ENCODE results near the gene MACROH2A2. TPM values are rescaled to one million over a fixed set of nuclear protein-coding genes. Genes with fewer than 3 reads are reported as not detected.

Gene MACROH2A2
- total RNA-seq, 1 experiment from 2014 or later = 11.3 TPM

GRCh38 chr10:70035531-70035930 is 17.1 kb upstream of the MACROH2A2 start:
- H3K56ac ChIP-seq (ENCODE audit: insufficient read length, low read depth, low read length) = no peak overlapping the region
- Mint-ChIP-seq H3K4me3 (no peak overlapping the region), H3K27ac (no peak overlapping the region; a peak in 1 of 7 replicates), H3K27me3 (ENCODE audit: low read depth) (peaks cover 80% of the 10 kb centered on the region), H3K4me1 (peaks cover 0 to 1% of the 10 kb centered on the region in 2 experiments; a peak in 1 of 4 replicates), H3K36me3 (ENCODE audit: insufficient read depth in 1 of 3, low read depth in 3 of 3) (peaks cover 0 to 8% (median 7%) of the 10 kb centered on the region in 3 experiments; a peak in 1 of 7 replicates), H3K9me3 (peaks cover 11 to 22% of the 10 kb centered on the region in 2 experiments)
- H3K23ac ChIP-seq (ENCODE audit: insufficient read length, low read depth, low read length) = no peak overlapping the region
- H2AK5ac ChIP-seq (ENCODE audit: insufficient read length, low read length) = no peak overlapping the region
- no peak overlapping the region for H3K4me2 ChIP-seq (ENCODE audit: insufficient read depth, insufficient read length, low read length)
- TF ChIP-seq CTCF (conservative IDR thresholded peaks at IDR 0.05) = no peak
- no peak overlapping the region for H4K5ac ChIP-seq (ENCODE audit: insufficient read length, low read depth, low read length)
- H2BK20ac ChIP-seq (ENCODE audit: low read depth, low read length, poor library complexity, severe bottlenecking) = no peak overlapping the region
- H2BK12ac ChIP-seq (ENCODE audit: insufficient read length, low read depth, low read length) = no peak overlapping the region
- H3K14ac ChIP-seq (ENCODE audit: insufficient read depth, low read length) = no peak overlapping the region
- no peak overlapping the region for H3K9ac ChIP-seq (ENCODE audit: extremely low read depth, insufficient read length, low read length)
- H2AFZ ChIP-seq (ENCODE audit: low read length) = no peak overlapping the region
- H3K27ac ChIP-seq (ENCODE audit: insufficient read length, low read depth, low read length) = no peak overlapping the region
- no peak overlapping the region for H3K18ac ChIP-seq (ENCODE audit: insufficient read length, low read depth, low read length)
- no peak overlapping the region for H3T11ph ChIP-seq (ENCODE audit: low read length)
- no peaks in the 10 kb centered on the region for H3K9me3 ChIP-seq (ENCODE audit: control insufficient read depth, low read depth, low read length)
- H2BK5ac ChIP-seq (ENCODE audit: insufficient read length, low read length) = no peak overlapping the region
- no peaks in the 10 kb centered on the region for H3K27me3 ChIP-seq (ENCODE audit: insufficient read depth, low read length)
- no peaks in the 10 kb centered on the region for H4K20me1 ChIP-seq (ENCODE audit: control insufficient read depth, insufficient read depth, insufficient read length)
- H4K8ac ChIP-seq (replicated peaks; ENCODE audit: insufficient read length, low read depth, low read length) = no peak overlapping the region
- H4K91ac ChIP-seq (ENCODE audit: insufficient read length, low read depth, low read length) = no peak overlapping the region
- DNase-seq = no peak
- no peak overlapping the region for H2BK15ac ChIP-seq (ENCODE audit: low read depth, low read length)
- H3K4me1 ChIP-seq (ENCODE audit: insufficient read depth, low read length) = no peaks in the 10 kb centered on the region; the same call in 1 of the 2 replicates
- H3K23me2 ChIP-seq (ENCODE audit: insufficient read length, low read depth, low read length, poor library complexity, severe bottlenecking) = no peaks in the 10 kb centered on the region
- no peaks in the 10 kb centered on the region for H3K79me1 ChIP-seq (ENCODE audit: insufficient read depth, low read depth, low read length, poor library complexity, severe bottlenecking)
- no peaks in the 10 kb centered on the region for H3K79me2 ChIP-seq (ENCODE audit: insufficient read depth, low read length)
- H3K4ac ChIP-seq (ENCODE audit: low read depth, low read length) = no peak overlapping the region
- H2BK120ac ChIP-seq (ENCODE audit: low read depth, low read length, poor library complexity, severe bottlenecking) = no peak overlapping the region
- no CpG with 5 or more reads among the region's 1 CpG for WGBS (ENCODE audit: extremely low coverage, insufficient read length, low lambda C conversion rate)

Measured in H9 (cell line).